HG03378 (cell line): Measurements from ENCODE around the gene MADD.

ENCODE experiments used
- ATAC-seq: cut with Tn5 transposase; IDR thresholded peaks from one replicate; pipeline ENCODE4 v1.9.1; 2021; ENCODE audit warnings: mild to moderate bottlenecking, moderate library complexity; ENCODE audit not compliant: unreplicated experiment

Gene MADD

DNA sequence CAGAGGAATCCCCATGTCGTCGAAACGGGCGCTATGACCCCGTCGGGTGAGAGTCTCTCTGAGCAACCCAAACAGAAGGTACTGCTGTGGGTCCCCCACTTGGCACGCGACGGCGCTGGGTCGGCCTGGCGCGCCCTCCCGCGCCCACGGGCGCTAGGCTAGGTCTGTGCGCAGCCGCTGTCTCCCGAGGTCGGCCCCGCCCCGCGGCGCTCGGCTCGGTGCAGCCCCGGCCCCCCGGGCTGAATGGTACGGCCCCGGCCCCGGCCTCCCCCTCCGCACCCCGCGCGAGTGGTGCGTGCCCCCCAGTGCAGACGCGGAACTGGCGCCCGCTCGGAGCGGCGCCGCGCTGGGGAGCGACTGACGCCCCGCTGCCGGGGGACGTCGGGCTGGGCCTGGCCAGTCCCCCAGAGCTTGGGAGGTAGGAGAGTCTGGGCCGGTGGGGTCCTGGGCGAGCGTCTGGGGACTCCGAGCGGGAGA lies at the start of gene MADD:
MADD (plus strand) TSS at position 305 of the 477 bp plus-strand sequence.
- peak; percentile 42 for ATAC-seq

- ATAC-seq = no peak
These were observed 49.5 kb upstream of the MADD start for GRCh38 chr11:47220401-47220821.

DNA sequence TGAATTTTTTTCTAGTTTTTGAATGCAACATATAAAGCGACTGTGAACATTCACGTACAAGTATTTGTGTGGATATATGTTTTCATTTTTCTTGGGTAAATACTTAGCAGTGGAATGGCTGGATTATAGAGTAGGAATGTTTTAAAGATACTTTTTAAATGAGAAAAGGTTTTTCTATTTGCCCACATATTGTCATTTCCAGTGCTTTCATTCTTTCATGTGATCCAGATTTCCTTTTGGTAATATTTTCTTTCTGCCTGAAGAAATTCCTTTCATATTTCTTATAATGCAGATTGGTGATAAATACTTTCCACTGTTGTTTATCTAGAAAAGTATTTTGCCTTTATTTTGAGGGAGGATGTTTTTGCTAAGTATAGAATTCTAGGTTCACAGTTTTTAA lies 47.2 kb upstream of the MADD start:
- no peak for ATAC-seq

DNA sequence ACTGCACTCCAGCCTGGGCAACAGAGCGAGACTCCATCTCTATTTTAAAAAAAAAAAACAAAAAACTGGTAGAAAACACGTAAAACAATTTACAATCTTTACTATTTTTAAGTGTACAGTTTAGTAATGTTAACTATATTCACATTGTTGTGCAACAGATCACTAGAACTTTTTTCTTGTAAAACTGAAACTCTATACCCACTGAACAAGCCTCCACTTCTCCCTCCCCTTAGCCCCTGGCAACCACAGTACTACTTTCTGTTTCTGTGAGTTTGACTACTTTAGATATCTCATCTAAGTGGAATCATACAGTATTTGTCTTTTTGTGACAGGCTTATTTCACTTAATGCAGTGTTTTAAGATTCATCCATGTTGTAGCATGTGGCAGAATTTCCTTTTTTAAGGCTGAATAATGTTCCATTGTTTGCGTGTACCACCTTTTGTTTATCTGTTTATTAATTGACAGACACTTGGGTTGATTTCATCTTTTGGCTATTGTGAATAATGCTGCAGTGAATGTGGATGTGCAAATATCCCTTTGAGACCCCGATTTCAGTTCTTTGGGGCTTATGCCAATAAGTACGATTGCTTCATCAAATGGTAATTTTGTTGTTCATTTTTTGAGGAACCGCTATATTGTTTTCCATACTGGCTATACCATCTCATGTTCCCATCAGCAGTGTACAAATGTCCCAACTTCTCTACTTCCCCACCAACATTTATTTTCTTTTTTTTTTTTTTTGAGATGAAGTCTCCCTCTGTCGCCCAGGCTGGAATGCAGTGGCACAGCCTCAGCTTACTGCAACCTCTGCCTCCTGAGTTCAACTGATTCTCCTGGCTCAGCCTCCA lies 44.2 kb upstream of the MADD start:
- ATAC-seq = peak; percentile 91

GRCh38 chr11:47229161-47229560 lies 40.8 kb upstream of the MADD start:
- no peak for ATAC-seq

DNA sequence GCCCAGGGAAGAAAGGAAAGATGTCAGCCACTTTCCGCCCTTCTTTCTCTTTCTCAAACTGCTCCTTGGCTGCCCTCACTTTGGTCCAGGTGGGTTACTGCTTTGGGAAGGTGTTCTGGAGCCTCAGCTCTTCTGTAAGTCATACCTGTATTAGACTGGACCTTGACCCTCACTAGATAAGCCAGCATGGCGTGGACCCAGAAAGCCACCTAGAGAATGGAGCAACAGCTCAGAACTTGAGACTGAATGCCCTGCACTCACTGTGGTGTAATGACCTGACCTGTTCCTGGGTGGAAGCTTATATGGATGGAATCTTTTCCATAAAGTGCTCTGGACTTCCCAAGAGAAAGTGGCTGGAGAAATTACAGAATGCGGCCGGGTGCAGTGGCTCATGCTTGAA lies 36.9 kb upstream of the MADD start:
- no peak for ATAC-seq

GRCh38 chr11:47233989-47234668 lies 35.8 kb upstream of the MADD start:
- ATAC-seq = no peak

- no peak for ATAC-seq
These were observed 35.2 kb upstream of the MADD start for GRCh38 chr11:47234669-47235100.

DNA sequence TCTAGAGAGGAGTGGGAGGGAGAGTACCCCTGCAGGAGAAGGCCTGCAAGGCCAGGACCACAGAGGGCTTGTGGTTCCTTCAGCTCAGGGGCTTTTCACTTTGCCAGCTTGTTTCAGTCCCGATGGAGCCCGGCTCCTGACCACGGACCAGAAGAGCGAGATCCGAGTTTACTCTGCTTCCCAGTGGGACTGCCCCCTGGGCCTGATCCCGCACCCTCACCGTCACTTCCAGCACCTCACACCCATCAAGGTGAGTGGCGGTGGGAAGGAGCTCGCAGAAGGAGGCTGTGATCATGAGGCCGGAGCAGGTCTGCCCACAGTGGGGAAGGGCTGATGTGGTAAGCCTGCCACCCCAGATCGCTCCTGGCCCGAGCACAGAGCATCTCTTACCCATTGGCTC lies 34.8 kb upstream of the MADD start:
- no peak for ATAC-seq

DNA sequence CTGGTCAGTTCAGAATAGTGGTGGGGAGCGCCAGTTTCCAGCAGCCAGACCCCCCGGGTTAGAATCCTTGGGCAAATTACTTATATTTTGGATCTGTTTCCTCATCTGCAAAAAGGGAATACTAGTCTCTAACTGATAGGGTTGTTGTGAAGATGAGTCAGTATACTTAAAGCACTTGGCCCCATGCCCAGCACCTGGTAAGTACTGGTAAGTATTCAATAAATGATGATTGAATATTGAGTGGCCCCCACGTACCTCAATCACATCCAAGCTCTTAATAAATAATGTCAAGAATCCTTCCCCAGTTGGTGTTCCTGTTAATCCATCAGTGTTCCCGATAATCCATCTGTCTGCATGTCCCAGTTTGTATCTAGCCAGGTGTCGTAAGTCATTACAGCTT lies 33.5 kb upstream of the MADD start:
- ATAC-seq = no peak

DNA sequence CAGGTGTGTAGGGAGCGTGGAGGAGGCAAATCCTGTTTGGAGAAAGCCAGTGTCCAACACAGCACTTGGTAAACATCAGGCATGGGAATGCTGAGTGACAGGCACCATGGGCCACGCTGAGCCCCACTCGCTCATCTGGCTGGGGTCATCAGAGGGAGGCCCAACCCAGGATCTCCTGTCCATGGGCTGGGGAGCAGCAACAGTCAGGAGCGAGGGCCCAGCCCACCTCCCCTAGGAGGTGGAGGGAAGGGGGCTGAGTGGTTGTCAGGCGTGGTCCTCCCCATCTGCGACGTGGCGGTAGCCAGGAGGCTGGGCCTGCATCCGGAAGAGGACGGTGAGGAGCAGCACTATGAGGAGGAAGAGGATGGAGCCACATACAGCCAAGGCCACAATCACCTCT lies 30.1 kb upstream of the MADD start:
- no peak for ATAC-seq

DNA sequence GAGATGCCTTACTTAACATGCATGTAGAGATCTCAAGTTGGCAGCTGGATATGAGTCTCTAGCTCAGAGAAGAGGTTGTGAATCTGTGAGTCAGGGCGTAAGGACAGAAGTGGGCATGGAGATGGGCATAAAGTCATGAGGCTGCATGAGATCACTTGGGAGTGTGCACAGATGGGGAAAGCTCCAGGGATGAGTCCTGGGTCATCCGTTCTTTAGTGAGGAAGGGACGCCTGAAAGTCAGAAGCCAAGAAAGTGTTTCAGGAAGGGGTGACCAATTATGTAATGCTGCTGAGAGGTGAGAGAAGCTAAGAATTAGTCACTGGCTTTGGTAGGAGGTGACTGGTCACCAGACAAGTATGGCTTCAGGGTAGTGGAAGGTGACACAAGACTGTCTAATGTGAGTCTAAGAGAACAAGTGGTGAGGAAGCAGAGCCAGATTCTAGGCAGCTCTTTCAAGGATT lies 28.1 kb upstream of the MADD start:
- ATAC-seq = no peak

DNA sequence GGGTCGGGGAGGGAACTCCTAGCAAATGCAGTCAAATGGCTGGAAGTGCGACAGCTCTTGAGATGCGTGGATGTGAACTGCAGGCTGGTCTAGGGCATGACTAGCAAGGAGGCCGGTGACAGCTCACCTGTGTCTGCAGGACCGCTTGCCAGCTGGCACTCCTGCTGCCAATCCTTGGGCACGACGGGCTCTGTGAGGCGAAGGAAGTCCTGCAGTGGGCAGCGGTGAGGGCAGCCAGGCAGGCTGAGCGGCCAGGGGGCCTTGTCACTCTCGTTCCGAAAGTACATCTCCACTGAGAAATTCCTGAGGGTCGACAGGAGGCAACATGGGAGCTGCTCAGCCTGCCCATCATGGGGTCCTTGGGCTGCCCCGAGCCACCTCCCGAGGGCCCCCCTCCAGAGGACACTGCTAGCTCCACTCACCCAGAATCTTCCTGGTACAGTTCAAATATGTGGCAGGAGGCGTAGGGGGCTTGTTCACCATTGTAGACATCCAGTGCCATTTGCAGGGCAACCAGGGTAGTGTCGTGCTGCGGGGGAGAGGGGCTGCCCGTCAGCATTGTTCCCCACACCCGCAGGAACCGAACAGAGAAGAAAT lies 27.2 kb upstream of the MADD start:
- no peak for ATAC-seq

- no peak for ATAC-seq
These were observed 26.5 kb upstream of the MADD start for GRCh38 chr11:47243454-47243853.

DNA sequence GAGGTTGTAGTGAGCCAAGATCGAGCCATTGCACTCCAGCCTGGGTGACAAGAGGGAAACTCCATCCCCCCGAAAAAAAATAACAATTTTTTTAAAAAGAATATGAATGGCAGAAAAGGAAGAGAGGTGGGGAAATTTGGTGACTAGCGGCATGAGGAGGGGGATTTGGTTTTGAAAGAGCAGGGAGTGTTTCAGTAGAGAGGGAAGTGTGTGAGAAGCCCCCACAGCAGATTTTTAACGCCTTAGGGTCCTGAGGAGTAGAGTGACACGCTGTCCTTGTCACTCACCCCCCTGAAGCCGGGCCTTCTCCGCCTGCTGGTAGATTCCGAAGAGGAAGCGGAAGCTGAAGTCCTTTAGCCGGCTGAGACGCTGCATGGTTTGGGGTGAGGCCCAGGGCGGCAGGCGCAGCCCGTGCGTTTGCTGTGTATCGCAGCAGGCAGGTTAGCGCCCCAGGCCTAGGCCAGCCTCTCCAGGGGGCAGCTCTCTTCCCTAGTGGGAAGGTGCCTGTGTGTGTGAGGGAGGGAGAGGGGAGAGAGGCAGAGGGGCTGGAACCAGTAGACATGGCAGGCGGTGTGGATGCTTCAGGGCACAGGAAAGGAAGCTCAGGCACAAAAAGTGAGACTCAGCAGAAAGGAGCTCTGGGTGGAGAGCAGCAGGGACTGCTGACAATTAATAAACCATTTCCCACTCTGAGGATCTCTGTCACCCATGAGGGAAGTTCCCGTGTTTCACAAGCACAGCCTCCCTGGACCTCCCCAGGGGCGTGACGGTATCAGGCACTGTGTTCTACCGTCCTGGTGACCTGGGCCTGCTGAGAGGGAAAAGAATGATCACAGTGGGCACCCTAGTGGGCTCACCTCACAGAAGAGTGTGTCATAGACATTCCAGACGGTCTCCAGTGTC lies 25.2 kb upstream of the MADD start:
- ATAC-seq = no peak

DNA sequence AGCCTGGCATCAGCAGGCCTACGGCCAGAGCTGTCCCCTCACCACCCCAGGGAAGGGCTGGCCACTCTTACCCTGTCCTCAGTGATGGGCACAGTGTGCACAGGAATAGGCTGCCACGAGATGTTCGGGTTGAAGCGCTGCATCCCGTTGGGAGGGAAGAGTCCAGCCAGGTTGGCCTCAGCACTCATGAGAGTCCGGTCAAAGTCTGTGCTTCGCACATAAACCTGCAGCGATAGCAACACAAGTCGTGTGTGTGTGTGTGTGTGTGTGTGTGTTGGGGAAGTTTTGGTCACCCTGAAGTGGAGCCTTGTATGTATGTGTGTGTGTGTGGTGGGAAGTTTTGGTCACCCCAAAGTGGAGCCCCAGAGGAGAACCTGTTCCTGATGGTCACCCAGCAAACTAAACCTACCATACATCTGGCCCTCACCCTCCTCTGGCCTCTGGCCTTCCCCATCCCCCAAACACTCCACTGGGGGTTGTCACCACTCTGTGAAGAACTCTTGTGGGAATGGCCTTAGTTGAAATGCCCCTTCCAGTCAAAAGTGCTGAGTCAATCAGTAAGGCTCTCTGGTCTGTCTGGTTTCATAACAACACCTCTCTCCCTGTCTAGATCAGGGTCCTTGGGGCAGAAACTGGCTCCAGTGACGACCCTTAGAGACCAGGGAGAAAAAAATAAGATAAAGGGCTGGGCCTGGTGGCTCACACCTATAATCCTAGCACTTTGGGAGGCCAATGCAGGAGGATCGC lies 24.1 kb upstream of the MADD start:
- ATAC-seq = no peak

- ATAC-seq = no peak
These were observed 22.4 kb upstream of the MADD start for GRCh38 chr11:47247502-47247901.

- ATAC-seq = peak; percentile 25
These were observed 21.6 kb upstream of the MADD start for GRCh38 chr11:47248304-47248663.

DNA sequence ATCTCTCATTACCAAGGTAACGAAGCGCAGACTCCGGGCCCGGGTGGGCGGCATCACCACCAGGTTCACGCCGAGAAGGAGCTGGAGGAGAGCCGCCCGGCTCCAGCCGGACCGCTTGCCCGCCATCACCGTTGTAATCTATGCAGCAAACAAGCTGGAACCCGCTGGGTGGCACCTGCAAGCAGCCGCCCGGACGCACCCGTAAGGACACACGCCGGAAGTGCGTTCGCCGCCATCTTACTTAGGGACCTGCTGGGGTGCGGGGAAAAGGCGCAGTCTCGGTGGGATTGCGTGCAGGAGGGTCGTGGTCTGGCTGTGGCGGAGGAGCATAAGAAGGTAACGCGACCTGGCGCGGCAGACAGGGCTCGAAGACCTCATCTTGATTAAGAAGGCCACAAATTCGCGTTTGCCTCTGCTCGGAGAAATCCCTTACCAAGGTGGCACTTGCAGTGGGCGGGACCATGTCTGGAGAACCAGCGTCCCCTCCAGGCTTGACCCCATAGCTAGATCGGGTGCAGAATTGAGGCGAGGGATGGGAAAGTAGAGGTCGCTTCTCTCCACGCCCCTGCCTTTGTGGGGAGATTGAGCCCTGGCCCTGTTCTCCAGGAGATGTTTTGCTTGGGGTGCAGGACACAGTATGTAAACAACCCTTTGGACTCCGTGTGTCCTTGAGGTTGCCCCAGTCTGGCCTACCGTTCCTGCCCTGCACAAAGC lies 21.1 kb upstream of the MADD start, which contains the start of gene ACP2:
ACP2 (minus strand) TSS at position 151 of the 714 bp plus-strand sequence; CDS start at position 126, 25 bp downstream.
- ATAC-seq = peak; percentile 85
